ENCODE results near the gene PITPNM1. TPM values are rescaled to one million over a fixed set of nuclear protein-coding genes. Genes with fewer than 3 reads are reported as not detected.

PITPNM1 gene
- total and polyA plus RNA-seq, 2 of the 13 experiments (the other 11 are each of a cell fraction or from before 2014, with no cell fraction given): 8.2 to 8.5 TPM

DNA sequence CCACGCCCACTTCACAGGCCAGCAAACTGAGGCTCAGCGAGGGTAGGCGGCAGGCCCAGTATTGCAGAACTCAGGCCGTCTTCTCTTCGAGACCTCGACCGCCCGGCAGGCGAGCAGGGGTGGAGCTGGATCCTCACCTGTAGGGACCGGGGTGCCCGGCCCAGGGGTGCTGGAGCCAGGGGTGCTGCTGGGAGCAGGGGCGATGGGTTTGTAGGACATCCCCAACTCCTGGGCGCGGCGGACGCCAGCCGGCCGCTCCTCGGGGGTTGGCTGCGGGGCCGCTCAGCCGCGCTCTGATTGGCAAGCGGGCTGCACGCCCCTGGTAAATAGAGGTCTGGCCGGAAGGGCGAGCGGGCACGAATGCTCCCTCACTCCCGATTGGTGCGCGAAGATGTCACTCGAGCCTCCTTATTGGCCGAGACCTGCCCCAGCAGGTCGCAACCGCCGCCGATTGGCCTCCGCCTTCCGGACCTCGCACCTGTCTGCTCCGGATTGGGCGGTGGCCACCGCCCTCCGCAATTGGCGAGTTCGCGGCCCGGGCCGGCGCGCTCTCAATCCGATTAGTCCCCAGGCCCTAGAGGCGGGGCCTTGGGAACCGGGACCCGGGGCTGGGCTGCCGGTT is 2.8 kb upstream of the PITPNM1 start, which contains the start of gene CDK2AP2 (continued):
- TF ChIP-seq, protein P1, sequence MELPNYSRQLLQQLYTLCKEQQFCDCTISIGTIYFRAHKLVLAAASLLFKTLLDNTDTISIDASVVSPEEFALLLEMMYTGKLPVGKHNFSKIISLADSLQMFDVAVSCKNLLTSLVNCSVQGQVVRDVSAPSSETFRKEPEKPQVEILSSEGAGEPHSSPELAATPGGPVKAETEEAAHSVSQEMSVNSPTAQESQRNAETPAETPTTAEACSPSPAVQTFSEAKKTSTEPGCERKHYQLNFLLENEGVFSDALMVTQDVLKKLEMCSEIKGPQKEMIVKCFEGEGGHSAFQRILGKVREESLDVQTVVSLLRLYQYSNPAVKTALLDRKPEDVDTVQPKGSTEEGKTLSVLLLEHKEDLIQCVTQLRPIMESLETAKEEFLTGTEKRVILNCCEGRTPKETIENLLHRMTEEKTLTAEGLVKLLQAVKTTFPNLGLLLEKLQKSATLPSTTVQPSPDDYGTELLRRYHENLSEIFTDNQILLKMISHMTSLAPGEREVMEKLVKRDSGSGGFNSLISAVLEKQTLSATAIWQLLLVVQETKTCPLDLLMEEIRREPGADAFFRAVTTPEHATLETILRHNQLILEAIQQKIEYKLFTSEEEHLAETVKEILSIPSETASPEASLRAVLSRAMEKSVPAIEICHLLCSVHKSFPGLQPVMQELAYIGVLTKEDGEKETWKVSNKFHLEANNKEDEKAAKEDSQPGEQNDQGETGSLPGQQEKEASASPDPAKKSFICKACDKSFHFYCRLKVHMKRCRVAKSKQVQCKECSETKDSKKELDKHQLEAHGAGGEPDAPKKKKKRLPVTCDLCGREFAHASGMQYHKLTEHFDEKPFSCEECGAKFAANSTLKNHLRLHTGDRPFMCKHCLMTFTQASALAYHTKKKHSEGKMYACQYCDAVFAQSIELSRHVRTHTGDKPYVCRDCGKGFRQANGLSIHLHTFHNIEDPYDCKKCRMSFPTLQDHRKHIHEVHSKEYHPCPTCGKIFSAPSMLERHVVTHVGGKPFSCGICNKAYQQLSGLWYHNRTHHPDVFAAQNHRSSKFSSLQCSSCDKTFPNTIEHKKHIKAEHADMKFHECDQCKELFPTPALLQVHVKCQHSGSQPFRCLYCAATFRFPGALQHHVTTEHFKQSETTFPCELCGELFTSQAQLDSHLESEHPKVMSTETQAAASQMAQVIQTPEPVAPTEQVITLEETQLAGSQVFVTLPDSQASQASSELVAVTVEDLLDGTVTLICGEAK (IDR thresholded peaks at IDR 0.05): no peak
- TF ChIP-seq, protein P1 (CRISPR knock-in tag; IDR thresholded peaks at IDR 0.05): peak; percentile 77; the same call in 1 of the 2 replicates
- TF ChIP-seq CBX1 (IDR thresholded peaks at IDR 0.05; ENCODE audit: low read depth) (peak; percentile 72), MEIS2 (CRISPR knock-in tag; IDR thresholded peaks at IDR 0.05) (peak; percentile 40), FOXA1 (IDR thresholded peaks at IDR 0.05) (no peak), FOXA1 (CRISPR knock-in tag; IDR thresholded peaks at IDR 0.05) (peak; percentile 75), TOPORS (CRISPR knock-in tag; IDR thresholded peaks at IDR 0.05) (no peak), ZNF772 (CRISPR knock-in tag; IDR thresholded peaks at IDR 0.05) (peak; percentile 79)
- TF ChIP-seq, protein P2, sequence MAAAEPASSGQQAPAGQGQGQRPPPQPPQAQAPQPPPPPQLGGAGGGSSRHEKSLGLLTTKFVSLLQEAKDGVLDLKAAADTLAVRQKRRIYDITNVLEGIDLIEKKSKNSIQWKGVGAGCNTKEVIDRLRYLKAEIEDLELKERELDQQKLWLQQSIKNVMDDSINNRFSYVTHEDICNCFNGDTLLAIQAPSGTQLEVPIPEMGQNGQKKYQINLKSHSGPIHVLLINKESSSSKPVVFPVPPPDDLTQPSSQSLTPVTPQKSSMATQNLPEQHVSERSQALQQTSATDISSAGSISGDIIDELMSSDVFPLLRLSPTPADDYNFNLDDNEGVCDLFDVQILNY (CRISPR knock-in tag; conservative IDR thresholded peaks at IDR 0.05): peak; percentile 88
- TF ChIP-seq, protein P3, sequence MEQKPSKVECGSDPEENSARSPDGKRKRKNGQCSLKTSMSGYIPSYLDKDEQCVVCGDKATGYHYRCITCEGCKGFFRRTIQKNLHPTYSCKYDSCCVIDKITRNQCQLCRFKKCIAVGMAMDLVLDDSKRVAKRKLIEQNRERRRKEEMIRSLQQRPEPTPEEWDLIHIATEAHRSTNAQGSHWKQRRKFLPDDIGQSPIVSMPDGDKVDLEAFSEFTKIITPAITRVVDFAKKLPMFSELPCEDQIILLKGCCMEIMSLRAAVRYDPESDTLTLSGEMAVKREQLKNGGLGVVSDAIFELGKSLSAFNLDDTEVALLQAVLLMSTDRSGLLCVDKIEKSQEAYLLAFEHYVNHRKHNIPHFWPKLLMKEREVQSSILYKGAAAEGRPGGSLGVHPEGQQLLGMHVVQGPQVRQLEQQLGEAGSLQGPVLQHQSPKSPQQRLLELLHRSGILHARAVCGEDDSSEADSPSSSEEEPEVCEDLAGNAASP (CRISPR knock-in tag; IDR thresholded peaks at IDR 0.05; ENCODE audit: borderline replicate concordance): 0 out of 2 replicates have a peak, but pooled peaks have one; percentile 8
- TF ChIP-seq, protein P4, sequence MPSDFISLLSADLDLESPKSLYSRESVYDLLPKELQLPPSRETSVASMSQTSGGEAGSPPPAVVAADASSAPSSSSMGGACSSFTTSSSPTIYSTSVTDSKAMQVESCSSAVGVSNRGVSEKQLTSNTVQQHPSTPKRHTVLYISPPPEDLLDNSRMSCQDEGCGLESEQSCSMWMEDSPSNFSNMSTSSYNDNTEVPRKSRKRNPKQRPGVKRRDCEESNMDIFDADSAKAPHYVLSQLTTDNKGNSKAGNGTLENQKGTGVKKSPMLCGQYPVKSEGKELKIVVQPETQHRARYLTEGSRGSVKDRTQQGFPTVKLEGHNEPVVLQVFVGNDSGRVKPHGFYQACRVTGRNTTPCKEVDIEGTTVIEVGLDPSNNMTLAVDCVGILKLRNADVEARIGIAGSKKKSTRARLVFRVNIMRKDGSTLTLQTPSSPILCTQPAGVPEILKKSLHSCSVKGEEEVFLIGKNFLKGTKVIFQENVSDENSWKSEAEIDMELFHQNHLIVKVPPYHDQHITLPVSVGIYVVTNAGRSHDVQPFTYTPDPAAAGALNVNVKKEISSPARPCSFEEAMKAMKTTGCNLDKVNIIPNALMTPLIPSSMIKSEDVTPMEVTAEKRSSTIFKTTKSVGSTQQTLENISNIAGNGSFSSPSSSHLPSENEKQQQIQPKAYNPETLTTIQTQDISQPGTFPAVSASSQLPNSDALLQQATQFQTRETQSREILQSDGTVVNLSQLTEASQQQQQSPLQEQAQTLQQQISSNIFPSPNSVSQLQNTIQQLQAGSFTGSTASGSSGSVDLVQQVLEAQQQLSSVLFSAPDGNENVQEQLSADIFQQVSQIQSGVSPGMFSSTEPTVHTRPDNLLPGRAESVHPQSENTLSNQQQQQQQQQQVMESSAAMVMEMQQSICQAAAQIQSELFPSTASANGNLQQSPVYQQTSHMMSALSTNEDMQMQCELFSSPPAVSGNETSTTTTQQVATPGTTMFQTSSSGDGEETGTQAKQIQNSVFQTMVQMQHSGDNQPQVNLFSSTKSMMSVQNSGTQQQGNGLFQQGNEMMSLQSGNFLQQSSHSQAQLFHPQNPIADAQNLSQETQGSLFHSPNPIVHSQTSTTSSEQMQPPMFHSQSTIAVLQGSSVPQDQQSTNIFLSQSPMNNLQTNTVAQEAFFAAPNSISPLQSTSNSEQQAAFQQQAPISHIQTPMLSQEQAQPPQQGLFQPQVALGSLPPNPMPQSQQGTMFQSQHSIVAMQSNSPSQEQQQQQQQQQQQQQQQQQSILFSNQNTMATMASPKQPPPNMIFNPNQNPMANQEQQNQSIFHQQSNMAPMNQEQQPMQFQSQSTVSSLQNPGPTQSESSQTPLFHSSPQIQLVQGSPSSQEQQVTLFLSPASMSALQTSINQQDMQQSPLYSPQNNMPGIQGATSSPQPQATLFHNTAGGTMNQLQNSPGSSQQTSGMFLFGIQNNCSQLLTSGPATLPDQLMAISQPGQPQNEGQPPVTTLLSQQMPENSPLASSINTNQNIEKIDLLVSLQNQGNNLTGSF (CRISPR knock-in tag; IDR thresholded peaks at IDR 0.05): no peak

Measured in HepG2 (cell line).